IPS-NIHi11 (cell line): ENCODE measurements around the gene NT5C2.
"Not testable (repeated sequence)": the region's sequence is repeated elsewhere in the genome, so short reads cannot be mapped to it uniquely, and the experiment has no call there.

Experiments used
- DNase-seq: peaks from one replicate; pipeline ENCODE4 v3.0.0; 2012; ENCODE audit warnings: mixed read lengths, low spot score

The NT5C2 gene

GRCh38 chr10:103163766-103164403, 29.2 kb downstream of the NT5C2 start:
- not testable (repeated sequence) for DNase-seq

- no peak for DNase-seq
Measured at GRCh38 chr10:103157246-103157645, 35.8 kb downstream of the NT5C2 start.

- no peak for DNase-seq
Measured at GRCh38 chr10:103155471-103156085, 37.5 kb downstream of the NT5C2 start.

GRCh38 chr10:103154521-103155299, 38.4 kb downstream of the NT5C2 start:
- no peak for DNase-seq

GRCh38 chr10:103153302-103154197, 39.5 kb downstream of the NT5C2 start:
- peak; percentile 32 for DNase-seq

- no peak for DNase-seq
Measured at GRCh38 chr10:103149991-103150622, 43.0 kb downstream of the NT5C2 start.

GRCh38 chr10:103147645-103148044, 45.4 kb downstream of the NT5C2 start:
- DNase-seq = no peak

- peak; percentile 30 for DNase-seq
Measured at GRCh38 chr10:103145860-103146466, 47.1 kb downstream of the NT5C2 start.

GRCh38 chr10:103145046-103145445, 48.0 kb downstream of the NT5C2 start:
- no peak for DNase-seq

GRCh38 chr10:103144041-103144440, 49.0 kb downstream of the NT5C2 start:
- DNase-seq = no peak

- DNase-seq = not testable (repeated sequence)
Measured at GRCh38 chr10:103143641-103144040, 49.4 kb downstream of the NT5C2 start.

GRCh38 chr10:103141950-103142349, 51.1 kb downstream of the NT5C2 start:
- no peak for DNase-seq

- DNase-seq = no peak
Measured at GRCh38 chr10:103140469-103140868, 52.6 kb downstream of the NT5C2 start.

- DNase-seq = no peak
Measured at GRCh38 chr10:103139803-103140202, 53.3 kb downstream of the NT5C2 start.

GRCh38 chr10:103135168-103135567, 57.9 kb downstream of the NT5C2 start:
- DNase-seq = not testable (repeated sequence)

GRCh38 chr10:103130910-103131309, 62.2 kb downstream of the NT5C2 start:
- DNase-seq = no peak

GRCh38 chr10:103130180-103130579, 62.9 kb downstream of the NT5C2 start:
- not testable (repeated sequence) for DNase-seq

GRCh38 chr10:103127241-103127640, 65.8 kb downstream of the NT5C2 start:
- no peak for DNase-seq

GRCh38 chr10:103125323-103126267, 67.5 kb downstream of the NT5C2 start:
- no peak for DNase-seq
